NCI-H226 (cell line): ENCODE data around the gene CXCL11.
A peak's percentile ranks its signal among the peaks of the same experiment; 100 is the strongest.
"Not testable (repeated sequence)": the region's sequence is repeated elsewhere in the genome, so short reads cannot be mapped to it uniquely, and the experiment has no call there.

Experiments
- DNase-seq: peaks from one replicate; pipeline ENCODE4 v3.0.0-alpha.2; 2015

The CXCL11 gene

DNA sequence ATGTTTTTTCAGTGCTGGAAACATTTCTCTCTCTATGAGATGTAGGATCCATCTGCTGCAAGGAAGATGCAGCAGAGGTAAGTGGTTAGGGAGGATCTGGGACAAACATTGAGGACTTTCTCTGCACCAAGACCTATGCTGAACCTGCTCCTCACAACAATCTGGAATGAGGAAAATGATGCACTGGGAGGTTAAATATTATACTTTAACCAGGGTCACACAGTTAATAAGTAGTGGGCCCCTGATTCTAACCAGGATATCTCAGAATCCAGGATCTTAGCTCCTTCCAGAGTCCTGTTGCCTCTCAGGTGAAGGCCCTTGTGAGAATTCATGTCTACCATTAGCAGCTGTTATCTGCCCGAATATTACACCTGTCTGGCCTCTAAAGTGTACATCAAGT lies 35.6 kb downstream of the CXCL11 start:
- DNase-seq: no peak

DNA sequence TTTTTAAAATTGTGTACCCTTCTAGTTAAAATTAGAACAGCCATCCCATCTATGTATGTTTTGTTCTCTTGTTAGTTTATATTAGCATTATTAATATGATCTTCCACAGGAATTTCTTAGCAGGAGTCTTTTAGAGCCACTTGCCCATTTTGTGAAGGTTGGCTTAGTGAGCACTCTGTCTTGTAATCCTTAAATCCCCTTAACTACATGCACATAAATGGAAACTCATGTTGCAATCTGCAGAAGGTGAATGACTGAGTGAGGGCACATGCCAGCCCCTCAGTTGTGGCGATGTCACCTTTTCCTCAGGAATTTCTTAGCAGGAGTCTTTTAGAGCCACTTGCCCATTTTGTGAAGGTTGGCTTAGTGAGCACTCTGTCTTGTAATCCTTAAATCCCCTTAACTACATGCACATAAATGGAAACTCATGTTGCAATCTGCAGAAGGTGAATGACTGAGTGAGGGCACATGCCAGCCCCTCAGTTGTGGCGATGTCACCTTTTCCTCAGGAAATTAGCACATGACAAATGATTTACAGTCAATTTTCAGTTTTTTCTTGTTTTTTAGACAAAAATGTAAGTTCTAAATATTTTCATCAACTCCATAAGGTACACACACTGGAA lies 37.2 kb downstream of the CXCL11 start:
- DNase-seq: not testable (repeated sequence)

DNA sequence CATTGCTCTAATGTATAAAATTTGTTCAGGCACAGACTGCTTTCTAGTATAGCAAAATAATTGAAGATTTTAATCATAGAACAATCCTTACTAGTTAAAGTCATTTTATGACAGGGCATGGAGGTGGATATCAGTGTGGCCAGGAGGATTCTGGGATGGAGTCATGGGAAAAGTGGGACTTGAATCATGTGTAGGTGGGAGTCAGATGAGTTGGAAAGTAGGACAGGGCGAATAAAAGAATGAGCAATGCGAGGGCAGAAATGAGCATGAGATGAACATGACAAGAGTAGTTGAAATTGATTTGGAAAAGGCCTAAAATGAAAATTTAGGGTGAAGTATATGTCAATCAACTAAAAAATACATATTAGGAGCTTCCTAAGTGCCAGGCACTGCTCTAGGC lies 37.9 kb downstream of the CXCL11 start:
- DNase-seq: no peak

DNA sequence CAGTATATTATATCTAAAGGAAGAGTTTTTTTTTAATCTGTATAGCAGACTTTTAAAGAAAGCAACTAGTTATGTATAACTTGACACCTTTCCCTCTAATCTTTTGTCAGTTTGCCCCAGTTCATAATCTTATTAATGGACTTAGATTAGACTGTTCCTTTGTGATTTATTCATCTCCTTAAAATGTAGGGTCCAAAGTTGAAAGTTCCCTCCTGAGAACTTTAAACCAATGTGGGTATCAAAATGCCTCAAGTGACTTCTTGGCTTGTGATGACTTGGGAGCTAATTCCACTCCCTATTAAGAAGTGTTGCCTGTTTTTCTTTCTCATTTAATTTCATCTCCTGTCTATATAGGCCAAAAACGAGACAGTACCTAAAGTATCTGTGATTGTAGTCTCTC lies 38.8 kb downstream of the CXCL11 start:
- no peak for DNase-seq

DNA sequence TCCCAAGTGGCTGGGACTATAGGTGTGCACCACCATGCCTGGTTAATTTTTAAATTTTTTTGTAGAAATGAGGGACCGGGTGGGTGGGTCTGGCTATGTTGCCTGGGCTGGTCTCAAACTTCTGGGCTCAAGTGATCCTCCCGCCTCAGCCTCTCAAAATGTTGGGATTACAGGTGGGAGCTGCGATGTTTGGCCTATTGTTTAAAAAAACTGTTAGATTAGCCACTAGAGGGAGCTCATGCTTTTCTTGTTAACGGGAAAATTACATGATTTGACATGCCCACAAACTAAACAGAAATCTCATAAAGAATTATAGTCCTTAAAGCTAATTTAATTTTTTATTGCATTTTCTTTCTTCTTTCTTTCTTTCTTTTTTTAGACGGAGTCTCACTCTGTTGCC lies 40.1 kb downstream of the CXCL11 start:
- no peak for DNase-seq

DNA sequence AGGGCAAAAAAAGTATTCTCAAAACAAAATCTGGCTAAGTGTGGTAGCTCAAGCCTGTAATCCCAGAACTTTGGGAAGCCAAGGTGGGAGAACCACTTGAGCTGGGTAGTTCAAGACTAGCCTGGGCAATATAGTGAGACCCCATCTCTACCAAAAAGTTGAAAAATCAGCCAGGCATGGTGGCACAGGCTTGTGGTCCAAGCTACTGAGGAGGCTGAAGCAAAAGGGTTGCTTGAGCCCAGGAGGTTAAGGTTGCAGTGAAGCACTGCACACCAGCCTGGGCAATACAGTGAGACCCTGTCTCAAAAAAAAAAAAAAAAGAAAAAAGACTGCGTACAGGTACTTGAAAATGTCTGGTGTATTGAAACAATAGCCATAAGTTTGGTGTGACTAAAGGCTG lies 43.4 kb downstream of the CXCL11 start:
- no peak for DNase-seq

DNA sequence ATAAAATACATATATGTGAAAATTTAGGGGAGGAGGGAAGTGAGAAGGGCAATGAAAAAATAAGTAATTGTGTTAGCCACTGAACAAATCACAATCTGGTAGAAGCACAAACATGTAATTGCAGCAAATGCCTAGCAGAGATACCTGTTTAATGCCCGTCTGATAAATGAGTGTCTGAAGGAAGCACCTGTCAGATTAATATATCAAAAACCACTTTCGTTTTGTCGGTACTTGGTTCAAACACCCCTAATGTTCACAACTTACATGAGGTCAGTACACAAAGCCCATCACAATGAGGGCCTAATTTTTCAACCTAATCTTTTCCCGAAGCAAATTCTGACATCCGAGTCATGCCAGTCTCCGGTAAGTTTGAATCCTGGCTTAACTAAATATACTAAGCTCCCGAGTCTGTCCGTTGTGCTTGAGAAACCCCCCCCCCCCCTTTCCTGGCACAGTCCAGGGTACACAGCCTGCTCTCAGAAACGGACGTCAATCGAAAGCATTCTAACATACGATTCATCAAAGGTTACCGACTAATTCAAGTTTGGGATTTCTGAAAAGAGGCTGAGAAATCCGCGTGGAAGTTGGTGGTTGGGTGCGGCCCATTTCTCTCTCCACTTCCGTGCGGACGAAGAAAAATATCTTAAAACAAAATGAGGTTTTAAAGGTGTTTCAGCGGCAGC lies 45.9 kb downstream of the CXCL11 start:
- DNase-seq: no peak

DNA sequence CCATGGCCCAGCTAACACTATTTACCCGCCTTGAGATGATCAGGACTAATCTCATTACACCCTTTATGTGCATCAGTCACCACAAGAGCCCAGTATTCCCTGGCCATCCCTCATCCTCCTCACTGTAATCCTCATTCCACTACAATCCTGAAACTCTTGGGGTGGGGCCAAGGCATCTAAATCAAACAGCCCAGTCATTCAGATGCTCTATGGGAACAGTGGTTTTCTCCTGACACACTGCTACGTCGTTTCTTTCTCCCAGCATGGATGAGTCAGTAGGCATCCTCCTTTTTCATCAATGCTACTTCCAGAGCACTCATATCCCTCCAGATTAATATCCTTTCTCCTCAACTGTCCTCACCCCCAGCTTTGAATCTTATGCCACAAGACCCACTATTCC lies 50.8 kb downstream of the CXCL11 start:
- DNase-seq: peak; percentile 74
